ENCODE measurements around the gene UBXN6. TPM values are rescaled to one million over a fixed set of nuclear protein-coding genes. Genes with fewer than 3 reads are reported as not detected.

Gene UBXN6
- total and polyA plus RNA-seq, 2 experiments from 2014 or later: 19.1 to 21.6 TPM

DNA sequence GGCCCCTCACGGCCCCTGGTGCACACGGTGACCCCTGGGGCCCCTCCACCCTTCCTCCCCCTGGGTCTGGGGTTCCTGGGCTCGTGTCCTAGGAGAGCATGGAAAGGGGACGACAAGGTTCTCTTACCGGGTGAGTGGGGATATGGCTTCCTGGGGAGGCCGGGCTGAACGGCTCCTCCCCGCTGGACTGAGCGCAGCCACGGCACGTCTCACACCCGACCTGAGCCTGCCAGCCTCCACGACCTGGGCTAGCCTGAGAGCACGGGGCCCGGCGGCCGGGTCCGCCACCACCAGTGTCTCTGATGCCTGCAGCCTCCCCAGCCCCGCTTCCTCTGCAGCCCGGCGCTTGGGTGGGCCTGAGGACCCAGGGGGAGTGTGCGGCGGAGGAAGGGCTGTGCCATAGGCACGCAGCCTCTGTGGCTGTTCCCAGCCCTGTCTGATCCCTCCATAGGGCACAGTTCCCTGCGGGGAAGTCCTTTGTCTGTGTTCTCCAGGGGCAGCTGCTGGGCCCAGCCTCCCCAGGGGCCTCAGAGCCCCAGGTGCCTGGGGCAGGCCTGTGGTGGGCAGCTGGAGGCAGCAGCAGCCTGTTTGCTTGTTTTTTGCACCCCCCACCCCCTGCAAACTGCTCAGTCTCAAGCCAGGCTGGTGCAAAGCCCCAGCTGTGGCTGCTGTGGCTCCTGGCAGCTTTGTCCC, 45.7 kb upstream of the UBXN6 start:
- Mint-ChIP-seq H3K36me3 (ENCODE audit: low read depth) (peaks cover 19% of the 10 kb centered on the region), H3K4me1 (no peaks in the 10 kb centered on the region), H3K9me3 (no peaks in the 10 kb centered on the region), H3K4me3 (no peak overlapping the region), H3K27me3 (ENCODE audit: insufficient read depth, low read depth, poor library complexity) (peaks cover 15% of the 10 kb centered on the region), H3K27ac (no peak overlapping the region)
- no peaks in the 10 kb centered on the region for H3K9me2 ChIP-seq (ENCODE audit: insufficient read depth)
- no peak for TF ChIP-seq NANOG (IDR thresholded peaks at IDR 0.05; ENCODE audit: borderline replicate concordance)
- no peak for TF ChIP-seq JUNB (IDR thresholded peaks at IDR 0.05; ENCODE audit: unreplicated experiment)
- TF ChIP-seq, protein P1, sequence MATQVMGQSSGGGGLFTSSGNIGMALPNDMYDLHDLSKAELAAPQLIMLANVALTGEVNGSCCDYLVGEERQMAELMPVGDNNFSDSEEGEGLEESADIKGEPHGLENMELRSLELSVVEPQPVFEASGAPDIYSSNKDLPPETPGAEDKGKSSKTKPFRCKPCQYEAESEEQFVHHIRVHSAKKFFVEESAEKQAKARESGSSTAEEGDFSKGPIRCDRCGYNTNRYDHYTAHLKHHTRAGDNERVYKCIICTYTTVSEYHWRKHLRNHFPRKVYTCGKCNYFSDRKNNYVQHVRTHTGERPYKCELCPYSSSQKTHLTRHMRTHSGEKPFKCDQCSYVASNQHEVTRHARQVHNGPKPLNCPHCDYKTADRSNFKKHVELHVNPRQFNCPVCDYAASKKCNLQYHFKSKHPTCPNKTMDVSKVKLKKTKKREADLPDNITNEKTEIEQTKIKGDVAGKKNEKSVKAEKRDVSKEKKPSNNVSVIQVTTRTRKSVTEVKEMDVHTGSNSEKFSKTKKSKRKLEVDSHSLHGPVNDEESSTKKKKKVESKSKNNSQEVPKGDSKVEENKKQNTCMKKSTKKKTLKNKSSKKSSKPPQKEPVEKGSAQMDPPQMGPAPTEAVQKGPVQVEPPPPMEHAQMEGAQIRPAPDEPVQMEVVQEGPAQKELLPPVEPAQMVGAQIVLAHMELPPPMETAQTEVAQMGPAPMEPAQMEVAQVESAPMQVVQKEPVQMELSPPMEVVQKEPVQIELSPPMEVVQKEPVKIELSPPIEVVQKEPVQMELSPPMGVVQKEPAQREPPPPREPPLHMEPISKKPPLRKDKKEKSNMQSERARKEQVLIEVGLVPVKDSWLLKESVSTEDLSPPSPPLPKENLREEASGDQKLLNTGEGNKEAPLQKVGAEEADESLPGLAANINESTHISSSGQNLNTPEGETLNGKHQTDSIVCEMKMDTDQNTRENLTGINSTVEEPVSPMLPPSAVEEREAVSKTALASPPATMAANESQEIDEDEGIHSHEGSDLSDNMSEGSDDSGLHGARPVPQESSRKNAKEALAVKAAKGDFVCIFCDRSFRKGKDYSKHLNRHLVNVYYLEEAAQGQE (IDR thresholded peaks at IDR 0.05; ENCODE audit: unreplicated experiment): no peak
- no peak overlapping the region for H3K27ac ChIP-seq (ENCODE audit: low read depth)
- H3K4me3 ChIP-seq: no peak overlapping the region
- no peaks in the 10 kb centered on the region for H3K79me2 ChIP-seq (replicated peaks; ENCODE audit: insufficient read depth)
- no peak overlapping the region for H2AFZ ChIP-seq
- H3F3A ChIP-seq (replicated peaks; ENCODE audit: low read depth): no peaks in the 10 kb centered on the region
- H4K20me1 ChIP-seq (replicated peaks; ENCODE audit: insufficient read depth): no peaks in the 10 kb centered on the region; the same call in none of the 2 replicates
- H3K36me3 ChIP-seq (ENCODE audit: insufficient read depth): peaks cover 5% of the 10 kb centered on the region; the same call in 1 of the 2 replicates
- no peaks in the 10 kb centered on the region for H3K27me3 ChIP-seq (ENCODE audit: insufficient read depth)
- no peak for ATAC-seq
- H3K4me1 ChIP-seq (ENCODE audit: insufficient read depth): no peaks in the 10 kb centered on the region
- H3K4me2 ChIP-seq: no peak overlapping the region
- DNase-seq (ENCODE audit: low spot score): no peak

DNA sequence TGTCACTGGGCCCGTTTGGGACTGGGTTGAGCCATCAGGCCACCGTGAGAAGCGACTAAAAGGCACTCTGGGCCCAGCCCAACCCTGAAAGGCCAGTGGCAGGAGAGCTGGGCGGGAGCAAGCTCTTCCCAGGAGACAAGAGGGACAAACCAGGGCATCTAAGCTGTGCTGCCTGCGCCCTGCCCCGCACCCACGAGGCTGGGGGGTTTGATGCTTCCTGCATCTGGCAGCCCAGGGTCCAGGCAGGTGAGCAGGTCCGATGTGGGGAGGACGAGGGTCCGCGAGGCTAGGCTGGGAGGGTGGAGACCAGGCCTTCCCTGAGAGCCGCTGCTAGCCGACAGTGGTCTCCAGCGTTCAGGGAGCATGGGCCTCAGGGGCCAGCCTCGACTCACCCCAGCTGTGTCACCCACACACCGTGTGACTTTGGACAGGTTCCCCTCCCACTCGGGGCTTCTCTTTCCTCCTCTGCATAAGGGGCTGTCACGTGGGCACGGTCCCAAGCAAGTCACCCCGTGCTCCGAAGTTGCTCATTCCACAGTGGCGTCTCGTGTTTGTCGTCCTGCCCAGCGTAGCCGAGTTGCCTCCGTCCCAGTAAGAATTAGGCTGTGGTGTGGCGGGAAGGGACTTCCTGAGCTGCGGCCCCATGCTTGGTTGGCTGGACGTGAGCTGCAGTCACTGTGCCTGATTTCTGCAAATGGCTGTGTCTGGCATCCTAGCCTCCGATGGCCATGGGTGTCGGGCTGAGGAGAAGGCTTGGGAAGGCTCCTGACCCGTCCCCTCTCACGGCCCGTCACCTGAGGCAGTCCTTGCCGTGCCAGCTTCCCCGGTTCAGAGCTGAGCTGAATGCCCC, 44.9 kb upstream of the UBXN6 start:
- H3K27me3 Mint-ChIP-seq (ENCODE audit: insufficient read depth, low read depth, poor library complexity): peaks cover 14% of the 10 kb centered on the region
- H3K27ac ChIP-seq (ENCODE audit: low read depth): no peak overlapping the region
- H3F3A ChIP-seq (replicated peaks; ENCODE audit: low read depth): no peaks in the 10 kb centered on the region
- no peak overlapping the region for H3K4me3 ChIP-seq
- peaks cover 19% of the 10 kb centered on the region for H3K36me3 Mint-ChIP-seq (ENCODE audit: low read depth)
- H4K20me1 ChIP-seq (replicated peaks; ENCODE audit: insufficient read depth): no peaks in the 10 kb centered on the region; the same call in none of the 2 replicates
- no peaks in the 10 kb centered on the region for H3K4me1 ChIP-seq (ENCODE audit: insufficient read depth)
- H3K9me2 ChIP-seq (ENCODE audit: insufficient read depth): no peaks in the 10 kb centered on the region
- no peaks in the 10 kb centered on the region for H3K27me3 ChIP-seq (ENCODE audit: insufficient read depth)
- H3K4me1 Mint-ChIP-seq: no peaks in the 10 kb centered on the region
- H3K4me2 ChIP-seq: no peak overlapping the region
- no peak overlapping the region for H2AFZ ChIP-seq
- H3K36me3 ChIP-seq (ENCODE audit: insufficient read depth): peaks cover 5% of the 10 kb centered on the region; the same call in 1 of the 2 replicates
- DNase-seq (ENCODE audit: low spot score): no peak
- H3K9me3 Mint-ChIP-seq: no peaks in the 10 kb centered on the region
- ATAC-seq: no peak
- H3K27ac Mint-ChIP-seq: no peak overlapping the region
- H3K4me3 Mint-ChIP-seq: no peak overlapping the region
- no peaks in the 10 kb centered on the region for H3K79me2 ChIP-seq (replicated peaks; ENCODE audit: insufficient read depth)
- TF ChIP-seq, protein P2, sequence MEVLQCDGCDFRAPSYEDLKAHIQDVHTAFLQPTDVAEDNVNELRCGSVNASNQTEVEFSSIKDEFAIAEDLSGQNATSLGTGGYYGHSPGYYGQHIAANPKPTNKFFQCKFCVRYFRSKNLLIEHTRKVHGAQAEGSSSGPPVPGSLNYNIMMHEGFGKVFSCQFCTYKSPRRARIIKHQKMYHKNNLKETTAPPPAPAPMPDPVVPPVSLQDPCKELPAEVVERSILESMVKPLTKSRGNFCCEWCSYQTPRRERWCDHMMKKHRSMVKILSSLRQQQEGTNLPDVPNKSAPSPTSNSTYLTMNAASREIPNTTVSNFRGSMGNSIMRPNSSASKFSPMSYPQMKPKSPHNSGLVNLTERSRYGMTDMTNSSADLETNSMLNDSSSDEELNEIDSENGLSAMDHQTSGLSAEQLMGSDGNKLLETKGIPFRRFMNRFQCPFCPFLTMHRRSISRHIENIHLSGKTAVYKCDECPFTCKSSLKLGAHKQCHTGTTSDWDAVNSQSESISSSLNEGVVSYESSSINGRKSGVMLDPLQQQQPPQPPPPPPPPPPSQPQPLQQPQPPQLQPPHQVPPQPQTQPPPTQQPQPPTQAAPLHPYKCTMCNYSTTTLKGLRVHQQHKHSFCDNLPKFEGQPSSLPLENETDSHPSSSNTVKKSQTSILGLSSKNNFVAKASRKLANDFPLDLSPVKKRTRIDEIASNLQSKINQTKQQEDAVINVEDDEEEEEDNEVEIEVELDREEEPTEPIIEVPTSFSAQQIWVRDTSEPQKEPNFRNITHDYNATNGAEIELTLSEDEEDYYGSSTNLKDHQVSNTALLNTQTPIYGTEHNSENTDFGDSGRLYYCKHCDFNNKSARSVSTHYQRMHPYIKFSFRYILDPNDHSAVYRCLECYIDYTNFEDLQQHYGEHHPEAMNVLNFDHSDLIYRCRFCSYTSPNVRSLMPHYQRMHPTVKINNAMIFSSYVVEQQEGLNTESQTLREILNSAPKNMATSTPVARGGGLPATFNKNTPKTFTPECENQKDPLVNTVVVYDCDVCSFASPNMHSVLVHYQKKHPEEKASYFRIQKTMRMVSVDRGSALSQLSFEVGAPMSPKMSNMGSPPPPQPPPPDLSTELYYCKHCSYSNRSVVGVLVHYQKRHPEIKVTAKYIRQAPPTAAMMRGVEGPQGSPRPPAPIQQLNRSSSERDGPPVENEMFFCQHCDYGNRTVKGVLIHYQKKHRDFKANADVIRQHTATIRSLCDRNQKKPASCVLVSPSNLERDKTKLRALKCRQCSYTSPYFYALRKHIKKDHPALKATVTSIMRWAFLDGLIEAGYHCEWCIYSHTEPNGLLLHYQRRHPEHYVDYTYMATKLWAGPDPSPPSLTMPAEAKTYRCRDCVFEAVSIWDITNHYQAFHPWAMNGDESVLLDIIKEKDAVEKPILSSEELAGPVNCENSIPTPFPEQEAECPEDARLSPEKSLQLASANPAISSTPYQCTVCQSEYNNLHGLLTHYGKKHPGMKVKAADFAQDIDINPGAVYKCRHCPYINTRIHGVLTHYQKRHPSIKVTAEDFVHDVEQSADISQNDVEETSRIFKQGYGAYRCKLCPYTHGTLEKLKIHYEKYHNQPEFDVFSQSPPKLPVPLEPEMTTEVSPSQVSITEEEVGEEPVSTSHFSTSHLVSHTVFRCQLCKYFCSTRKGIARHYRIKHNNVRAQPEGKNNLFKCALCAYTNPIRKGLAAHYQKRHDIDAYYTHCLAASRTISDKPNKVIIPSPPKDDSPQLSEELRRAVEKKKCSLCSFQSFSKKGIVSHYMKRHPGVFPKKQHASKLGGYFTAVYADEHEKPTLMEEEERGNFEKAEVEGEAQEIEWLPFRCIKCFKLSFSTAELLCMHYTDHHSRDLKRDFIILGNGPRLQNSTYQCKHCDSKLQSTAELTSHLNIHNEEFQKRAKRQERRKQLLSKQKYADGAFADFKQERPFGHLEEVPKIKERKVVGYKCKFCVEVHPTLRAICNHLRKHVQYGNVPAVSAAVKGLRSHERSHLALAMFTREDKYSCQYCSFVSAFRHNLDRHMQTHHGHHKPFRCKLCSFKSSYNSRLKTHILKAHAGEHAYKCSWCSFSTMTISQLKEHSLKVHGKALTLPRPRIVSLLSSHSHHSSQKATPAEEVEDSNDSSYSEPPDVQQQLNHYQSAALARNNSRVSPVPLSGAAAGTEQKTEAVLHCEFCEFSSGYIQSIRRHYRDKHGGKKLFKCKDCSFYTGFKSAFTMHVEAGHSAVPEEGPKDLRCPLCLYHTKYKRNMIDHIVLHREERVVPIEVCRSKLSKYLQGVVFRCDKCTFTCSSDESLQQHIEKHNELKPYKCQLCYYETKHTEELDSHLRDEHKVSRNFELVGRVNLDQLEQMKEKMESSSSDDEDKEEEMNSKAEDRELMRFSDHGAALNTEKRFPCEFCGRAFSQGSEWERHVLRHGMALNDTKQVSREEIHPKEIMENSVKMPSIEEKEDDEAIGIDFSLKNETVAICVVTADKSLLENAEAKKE (CRISPR knock-in tag; IDR thresholded peaks at IDR 0.05): no peak
- no peak for TF ChIP-seq POLR2AphosphoS5 (IDR thresholded peaks at IDR 0.05; ENCODE audit: low read depth)
- TF ChIP-seq, protein P3, sequence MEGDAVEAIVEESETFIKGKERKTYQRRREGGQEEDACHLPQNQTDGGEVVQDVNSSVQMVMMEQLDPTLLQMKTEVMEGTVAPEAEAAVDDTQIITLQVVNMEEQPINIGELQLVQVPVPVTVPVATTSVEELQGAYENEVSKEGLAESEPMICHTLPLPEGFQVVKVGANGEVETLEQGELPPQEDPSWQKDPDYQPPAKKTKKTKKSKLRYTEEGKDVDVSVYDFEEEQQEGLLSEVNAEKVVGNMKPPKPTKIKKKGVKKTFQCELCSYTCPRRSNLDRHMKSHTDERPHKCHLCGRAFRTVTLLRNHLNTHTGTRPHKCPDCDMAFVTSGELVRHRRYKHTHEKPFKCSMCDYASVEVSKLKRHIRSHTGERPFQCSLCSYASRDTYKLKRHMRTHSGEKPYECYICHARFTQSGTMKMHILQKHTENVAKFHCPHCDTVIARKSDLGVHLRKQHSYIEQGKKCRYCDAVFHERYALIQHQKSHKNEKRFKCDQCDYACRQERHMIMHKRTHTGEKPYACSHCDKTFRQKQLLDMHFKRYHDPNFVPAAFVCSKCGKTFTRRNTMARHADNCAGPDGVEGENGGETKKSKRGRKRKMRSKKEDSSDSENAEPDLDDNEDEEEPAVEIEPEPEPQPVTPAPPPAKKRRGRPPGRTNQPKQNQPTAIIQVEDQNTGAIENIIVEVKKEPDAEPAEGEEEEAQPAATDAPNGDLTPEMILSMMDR (conservative IDR thresholded peaks at IDR 0.05; ENCODE audit: low read depth in 2 of 2): no peak
- no peak for TF ChIP-seq EZH2phosphoT487 (IDR thresholded peaks at IDR 0.05; ENCODE audit: unreplicated experiment)
- no peak for TF ChIP-seq EZH2 (IDR thresholded peaks at IDR 0.05; ENCODE audit: low read depth, unreplicated experiment)
